CD4-positive, alpha-beta T cell treated with Interleukin-6 for 4 hours (primary cell): Measurements from ENCODE around the gene SS18L1.

Experiments
- DNase-seq: peaks from one replicate; pipeline ENCODE4 v3.0.0-alpha.2; 2020; ENCODE audit warnings: mixed read lengths

The SS18L1 gene

DNA sequence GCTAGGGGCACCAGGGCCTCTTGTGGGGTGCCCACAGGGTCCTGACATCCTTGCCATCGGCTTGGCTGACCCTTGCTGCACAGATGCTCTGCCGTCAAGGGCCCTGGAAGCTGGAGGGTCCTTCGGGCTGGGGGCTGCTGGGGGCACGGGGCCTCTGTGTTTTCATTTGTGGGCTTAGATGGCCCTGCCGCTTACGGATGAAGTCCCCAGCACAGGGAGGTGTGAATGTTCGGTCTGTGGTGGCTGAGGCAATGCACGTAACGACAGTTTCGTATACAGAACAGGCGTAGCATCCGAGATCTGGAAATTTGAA lies 14.5 kb downstream of the SS18L1 start:
- no peak for DNase-seq

DNA sequence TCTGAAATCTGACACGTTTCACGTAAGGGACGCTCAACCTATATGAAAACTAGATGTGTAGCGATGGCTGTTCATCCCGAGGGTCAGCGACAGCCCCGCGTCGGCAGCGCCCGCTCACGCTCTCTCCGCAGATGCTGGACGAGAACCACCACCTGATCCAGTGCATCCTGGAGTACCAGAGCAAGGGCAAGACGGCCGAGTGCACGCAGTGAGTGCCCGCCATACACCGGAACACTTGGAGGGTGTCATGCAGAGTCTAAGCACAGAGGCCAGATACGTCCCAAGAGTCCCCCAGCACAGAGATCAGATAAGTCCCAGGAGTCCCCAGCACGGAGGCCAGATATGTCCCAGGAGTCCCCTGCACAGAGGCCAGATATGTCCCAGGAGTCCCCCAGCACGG lies 15.0 kb downstream of the SS18L1 start:
- DNase-seq, result no peak

DNA sequence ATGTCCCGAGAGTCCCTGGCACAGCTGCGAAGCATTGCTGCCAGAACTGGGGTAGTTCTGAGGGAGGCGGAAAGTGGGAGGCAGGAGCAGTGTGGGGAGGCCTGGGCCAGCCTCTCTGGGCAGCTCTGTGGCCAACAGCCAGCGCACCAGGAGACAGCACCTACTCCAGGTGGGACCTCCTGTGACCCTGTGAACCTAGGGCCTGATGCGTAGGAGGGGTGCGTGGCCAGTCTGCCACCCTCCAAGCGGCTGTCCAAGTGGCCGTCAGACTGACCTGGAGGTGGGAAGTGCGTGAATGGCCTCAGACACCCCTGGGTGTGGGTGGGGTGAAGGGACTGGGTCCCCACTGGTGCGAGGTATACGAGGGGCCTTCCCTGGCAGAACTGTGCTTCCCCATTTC lies 15.5 kb downstream of the SS18L1 start:
- DNase-seq, result no peak

DNA sequence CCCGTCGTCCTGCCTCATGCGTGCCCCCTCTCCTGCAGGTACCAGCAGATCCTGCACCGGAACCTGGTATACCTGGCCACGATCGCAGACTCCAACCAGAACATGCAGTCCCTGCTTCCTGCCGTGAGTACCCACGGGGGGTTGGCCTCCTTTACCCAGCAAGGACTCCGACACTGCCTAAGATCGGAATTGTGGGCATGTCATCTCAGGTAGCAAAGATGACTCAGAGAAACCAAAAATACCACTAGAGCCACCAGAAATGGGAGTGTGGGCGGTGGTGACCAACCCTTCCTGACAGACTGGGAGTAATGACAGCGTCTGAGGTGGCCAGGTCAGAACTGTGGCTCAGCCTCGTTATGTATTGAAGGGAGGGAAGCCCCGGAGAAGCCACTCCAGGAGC lies 16.3 kb downstream of the SS18L1 start:
- DNase-seq, result peak; percentile 39

DNA sequence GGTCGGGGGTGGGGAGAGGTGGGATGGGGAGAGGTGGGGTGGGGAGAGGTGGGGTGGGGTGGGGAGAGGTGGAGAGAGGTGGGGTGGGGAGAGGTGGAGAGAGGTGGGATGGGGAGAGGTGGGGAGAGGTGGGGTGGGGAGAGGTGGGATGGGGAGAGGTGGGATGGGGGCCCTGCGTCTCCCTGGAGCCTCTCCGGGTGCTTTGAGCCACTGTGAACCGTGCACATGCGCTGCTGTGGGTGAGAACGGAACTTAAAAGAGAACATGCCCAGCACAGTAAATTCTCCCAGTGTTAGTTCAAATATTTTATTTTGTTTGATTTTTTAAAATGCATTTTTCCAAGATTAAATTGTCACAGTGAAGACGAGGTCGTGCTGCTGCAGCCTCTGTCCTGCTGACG lies 16.7 kb downstream of the SS18L1 start:
- DNase-seq, result no peak

DNA sequence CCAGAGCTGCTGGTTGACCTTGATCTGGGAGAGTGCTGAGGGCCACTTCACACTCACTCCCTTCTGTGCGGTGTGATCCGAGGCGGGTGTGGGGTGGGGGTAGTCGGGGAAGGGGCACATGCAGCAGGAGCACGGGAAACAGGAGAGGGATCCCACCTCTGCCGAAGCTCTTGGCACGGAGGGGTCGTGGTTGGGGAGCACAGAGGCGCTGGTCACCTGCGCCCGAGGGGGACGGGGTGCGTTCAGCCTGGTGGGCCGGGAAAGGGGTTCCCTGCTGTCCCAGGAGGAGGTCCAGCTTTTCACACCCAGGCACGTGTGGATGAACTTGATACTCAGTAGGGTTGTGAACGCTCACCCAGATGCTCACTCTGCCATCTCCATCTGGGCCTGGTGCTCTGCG lies 17.3 kb downstream of the SS18L1 start:
- no peak for DNase-seq

DNA sequence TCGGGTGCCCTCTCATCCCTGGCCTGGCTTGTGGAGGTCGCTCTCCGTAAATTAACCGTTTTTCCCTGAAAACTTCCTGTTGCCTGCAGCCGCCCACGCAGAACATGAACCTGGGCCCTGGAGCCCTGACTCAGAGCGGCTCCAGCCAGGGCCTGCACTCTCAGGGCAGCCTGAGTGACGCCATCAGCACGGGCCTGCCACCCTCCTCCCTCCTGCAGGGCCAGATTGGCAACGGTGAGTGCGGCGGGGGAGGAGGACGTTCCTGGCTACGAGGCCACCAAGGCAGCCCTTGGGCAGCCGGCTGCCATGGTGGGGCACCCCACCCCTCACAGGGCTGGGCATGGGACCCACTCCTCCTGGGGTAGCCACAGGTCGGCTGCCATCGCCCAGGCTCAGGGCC lies 17.8 kb downstream of the SS18L1 start:
- DNase-seq, result no peak

DNA sequence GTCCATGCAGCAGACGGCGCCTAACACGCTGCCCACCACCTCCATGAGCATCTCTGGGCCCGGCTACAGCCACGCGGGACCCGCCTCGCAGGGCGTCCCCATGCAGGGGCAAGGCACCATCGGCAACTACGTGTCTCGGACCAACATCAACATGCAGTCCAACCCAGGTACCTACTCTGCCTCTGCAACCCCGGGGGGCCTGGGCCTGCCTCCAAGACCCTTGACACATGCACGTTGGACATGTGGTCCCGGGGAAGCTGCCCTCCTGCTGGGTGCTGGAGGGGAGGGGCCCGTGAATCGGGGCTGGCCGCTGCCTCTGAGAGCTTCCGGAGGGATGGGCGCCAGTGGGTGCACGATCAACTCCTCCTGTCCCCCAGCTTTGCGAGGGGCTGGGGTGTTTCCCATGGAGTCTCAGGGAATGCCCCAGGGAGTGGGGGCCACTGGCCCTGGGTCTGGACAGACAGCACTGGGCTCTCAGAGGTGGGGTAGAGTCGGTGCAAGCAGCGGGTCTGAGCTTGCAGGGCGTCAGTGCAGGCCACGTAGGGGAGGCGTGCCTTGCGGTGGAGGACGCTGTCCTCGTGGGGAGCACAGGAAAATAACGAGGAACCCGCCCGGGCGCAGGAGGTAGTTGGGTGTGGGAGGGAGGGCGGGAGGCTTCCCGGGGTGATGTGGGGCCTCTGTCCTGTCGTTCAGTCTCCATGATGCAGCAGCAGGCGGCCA lies 19.4 kb downstream of the SS18L1 start:
- no peak for DNase-seq

DNA sequence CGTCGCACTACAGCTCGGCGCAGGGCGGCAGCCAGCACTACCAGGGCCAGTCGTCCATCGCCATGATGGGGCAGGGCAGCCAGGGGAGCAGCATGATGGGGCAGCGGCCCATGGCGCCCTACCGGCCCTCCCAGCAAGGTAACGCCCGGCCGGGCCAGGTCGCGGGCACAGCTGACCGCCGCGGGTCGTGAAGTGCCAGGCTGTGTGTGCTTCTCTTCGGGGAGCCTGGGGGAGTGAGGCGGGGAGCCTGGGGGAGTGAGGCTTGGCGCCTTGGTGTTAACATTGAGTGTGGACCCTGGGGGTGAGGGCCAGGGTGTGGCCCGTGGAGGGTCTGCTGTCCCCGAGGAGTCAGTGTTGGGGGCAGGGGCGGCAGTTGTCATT lies 19.9 kb downstream of the SS18L1 start:
- no peak for DNase-seq

DNA sequence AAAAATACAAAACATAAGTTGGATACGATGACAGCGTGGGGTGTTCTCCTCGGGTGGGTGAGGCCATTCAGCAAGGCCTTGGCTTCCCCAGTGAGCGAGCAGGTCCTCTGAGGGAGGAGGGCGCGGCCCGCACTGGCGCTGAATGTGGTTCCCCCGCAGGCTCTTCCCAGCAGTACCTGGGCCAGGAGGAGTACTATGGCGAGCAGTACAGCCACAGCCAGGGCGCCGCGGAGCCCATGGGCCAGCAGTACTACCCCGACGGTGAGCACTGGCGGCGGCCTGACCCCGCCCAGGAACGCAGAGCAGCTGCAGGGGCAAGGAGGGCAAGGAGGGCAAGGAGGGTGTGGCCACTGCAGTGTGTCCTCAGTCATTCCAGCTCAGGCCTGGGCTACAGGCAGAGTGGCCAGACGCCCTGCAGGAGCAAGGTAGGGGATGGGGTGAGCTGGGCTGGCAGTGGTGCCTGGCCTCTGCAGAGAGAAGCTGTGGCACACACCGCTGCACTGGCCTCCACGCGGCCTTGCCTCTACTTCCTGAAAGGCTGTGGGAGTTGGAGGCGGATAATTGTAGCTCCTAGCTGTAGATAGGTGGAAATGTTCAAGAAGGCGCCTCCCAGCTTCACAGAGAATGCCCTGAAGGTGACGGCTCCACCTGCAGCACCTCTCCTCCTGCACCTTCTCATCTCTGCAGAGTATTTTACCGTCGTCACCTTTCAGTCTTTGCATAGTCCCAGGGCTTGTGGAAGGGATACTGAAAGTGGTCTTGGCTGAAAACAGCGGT lies 20.6 kb downstream of the SS18L1 start:
- no peak for DNase-seq

DNA sequence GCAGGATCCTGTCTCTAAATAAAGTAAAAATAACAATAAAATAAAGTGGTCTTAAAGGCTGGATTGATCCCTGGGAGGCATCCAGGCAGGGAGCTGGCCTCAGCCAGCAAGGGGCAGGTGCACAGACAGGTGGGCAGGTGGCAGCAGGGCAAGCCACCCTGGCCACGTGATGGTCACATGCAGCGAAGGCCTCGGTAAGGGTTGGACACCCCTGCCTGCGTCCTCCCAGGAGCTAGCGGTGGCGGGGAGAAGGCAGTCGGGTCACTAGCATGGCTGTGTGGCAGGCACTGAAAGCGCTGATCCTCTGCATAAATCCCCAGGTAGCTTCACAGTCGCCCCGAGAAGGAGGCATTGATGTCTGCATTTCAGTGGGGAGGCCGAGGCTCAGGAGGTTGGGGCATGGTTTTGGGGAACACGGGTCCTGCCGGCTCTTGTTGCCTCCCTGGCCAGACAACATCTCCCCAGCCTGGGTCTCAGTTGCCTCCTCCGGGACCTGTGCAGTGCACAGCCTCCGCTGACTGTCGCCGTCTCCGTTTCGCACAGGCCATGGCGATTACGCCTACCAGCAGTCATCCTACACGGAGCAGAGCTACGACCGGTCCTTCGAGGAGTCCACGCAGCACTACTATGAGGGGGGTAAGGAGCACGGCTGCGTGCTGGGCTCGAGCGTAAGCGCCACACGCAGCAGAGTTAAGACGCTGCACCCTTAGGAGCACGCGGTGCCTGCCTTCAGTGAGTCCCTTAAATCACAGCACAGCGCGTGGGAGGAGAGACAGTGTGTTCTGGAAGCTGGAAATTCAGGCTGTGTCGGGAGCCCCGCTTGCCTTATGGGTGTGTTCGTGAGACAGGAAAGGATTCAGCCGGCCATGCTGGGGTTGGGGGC lies 21.6 kb downstream of the SS18L1 start:
- DNase-seq, result no peak

DNA sequence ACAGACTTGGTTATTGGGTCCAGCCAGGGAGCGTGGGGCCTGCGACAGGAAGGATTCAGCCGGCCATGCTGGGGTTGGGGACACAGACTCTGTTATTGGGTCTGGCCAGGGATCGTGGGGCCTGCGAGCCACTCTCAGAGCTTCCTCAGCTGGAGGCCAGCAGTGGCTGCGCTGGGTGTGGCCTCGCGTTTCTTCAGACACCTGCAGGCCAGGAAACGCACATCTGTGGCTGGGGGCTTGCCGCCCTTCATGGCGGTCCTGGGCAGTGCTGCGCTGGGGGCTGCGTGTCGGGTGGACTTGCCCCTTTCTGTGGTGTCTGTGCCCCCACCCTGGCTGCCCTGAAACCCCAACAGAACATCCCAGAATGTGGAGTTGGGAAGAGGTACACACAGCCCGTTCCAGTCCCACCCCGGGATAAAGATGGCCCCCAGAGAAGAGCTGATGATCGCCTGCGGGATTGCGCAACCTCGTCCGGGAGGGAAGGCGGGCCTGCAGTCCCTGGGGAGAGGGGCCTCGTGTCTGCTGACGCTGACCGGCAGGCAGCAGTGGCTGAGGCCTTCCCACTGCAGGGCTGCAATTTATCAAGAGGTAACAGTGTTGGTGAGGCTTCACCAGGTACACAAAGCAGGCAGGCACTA lies 22.3 kb downstream of the SS18L1 start:
- DNase-seq, result no peak

DNA sequence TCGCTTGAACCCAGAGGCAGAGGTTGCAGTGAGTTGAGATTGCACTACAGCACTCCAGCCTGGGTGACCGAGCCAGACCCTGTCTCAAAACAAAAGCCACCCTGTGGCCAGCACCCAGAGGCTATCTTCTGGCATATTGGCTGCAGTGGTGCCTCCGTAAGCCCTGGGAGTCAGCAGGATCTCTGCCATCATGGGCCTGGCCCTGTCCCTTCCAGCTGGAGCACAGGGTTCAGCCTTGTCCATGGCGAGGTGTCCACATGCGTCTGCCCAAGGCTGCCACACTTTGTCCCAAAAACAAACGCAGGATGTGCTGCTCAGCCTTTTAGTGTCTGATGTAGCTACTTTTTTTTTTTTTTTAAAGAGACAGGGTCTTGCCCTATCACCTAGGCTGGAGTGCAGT lies 23.9 kb downstream of the SS18L1 start:
- DNase-seq, result no peak

DNA sequence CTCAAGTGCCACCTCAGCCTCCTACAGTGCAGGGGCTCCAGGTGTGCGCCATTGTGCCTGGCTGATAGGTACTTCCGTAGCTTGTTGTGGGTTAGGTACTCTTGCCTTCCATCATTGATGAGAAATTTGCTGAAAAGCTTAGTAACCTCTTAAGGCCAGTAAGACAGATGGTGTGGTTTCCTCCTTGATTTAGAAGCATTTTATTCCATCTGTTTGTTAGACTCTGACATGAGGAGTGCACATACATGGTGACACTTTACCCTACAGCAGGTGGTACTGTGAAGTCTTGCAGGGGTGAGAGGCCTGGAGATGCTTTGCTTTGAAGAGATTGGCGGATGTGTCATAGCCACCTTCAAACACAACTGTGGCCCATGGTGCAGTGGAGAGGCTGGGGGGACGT lies 24.5 kb downstream of the SS18L1 start:
- no peak for DNase-seq

DNA sequence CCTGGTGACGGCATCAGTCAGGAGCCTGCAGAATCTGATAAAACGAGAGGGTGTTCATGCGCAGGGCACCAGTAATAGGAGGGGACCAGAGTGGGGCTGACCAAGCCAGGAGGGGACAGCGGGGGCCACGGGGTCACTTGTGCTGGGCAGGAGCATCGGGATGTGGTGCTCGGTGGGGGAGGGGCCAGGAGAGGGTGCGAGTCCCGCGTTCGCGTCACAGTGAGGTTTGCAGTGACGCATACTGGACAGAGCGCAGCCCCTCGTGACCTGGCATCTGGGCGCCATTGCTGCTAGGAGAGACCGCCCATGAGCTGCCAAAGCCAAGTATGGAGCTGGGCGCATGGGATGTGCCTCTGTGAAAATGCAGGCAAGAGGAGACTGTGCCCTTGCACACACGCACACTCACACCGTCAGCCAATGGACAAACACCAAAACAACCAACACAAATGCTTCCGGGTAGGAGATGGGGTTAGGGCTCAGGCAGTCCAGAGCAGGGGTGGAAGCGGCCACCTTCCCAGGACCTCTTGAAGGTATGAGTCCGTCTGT lies 25.4 kb downstream of the SS18L1 start:
- DNase-seq, result no peak

DNA sequence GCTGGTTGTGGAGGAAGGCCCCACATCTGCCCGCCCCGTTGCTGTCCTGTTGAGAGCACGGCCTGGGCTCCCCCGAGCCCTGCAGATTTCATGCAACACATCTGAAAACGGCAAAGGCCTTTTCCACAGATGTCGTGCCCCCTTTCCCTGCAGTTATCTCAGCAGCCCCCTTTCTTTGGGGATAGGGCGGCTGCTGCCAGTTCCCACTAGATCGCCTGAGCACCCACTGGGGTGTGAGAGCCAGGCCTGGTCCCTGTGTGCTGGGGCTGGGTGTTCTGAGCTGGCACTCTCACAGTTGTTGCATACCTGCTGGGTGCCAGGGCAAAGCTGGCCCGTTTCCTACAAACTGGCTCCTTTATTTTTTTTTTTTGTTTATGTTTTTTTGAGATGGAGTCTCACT lies 27.0 kb downstream of the SS18L1 start:
- DNase-seq, result no peak

DNA sequence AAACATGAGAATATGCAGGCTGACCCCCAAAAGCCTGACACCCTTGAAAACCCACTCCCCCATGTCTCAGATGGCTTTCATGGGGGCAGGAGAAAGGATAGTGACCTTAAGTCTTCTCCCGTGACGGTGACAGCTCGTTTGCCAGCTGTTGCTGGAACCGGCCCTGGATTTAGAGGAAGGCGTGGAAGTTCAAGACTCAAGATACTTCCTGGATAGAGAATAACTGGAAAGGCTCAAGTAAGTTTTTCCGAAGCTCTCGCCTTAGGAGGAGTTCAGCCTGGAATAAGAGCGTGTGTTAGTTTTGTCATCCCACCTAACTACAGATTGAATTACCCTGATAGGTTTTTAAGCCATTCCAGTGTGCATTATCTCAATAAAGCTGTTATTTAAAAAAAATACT lies 27.7 kb downstream of the SS18L1 start:
- DNase-seq, result no peak

DNA sequence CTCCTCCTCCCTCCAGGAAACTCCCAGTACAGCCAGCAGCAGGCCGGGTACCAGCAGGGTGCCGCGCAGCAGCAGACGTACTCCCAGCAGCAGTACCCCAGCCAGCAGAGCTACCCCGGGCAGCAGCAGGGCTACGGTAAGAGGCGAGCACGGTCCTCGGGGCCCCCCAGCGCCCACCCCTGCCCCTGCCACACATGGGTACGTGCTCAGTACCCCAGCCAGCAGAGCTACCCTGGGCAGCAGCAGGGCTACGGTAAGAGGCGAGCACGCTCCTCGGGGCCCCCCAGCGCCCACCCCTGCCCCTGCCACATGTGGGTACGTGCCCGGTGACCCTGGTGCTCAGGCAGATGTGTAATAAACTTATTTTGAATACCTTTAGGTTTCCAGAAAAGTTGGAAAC lies 29.1 kb downstream of the SS18L1 start:
- no peak for DNase-seq

DNA sequence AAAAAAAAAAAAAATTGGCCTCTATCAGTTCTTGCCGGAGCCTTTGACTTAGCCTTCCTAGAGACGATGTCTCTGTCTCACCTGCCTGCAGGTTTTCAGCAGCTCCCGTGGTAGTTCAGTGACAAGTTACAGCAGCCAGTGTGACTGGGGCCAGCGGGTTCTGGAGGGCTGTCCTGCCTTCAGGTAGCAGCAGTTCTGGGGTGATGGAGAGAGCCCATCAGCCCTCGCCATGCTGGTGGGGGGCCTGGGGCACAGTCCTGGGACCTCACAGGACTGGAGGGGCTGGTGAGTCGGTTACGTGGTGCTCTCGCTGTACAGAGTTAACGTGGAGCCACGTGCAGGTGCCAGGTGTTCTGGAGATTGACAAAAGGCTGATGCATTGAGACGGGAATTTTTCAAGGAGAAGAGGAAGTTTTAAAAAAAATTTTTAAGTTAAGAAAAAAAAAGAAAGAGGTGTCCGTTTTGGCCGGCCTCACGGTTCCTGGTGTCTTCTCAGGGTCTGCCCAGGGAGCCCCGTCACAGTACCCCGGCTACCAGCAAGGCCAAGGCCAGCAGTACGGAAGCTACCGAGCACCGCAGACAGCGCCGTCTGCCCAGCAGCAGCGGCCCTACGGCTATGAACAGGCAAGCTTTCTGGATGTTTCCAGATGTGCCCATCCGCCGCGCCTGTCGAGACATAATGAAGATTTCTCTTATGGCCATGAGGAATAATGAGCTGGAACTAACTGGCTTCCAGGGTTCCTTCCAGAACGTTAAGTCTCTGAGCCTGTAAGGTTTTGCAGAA lies 30.6 kb downstream of the SS18L1 start:
- DNase-seq, result no peak

DNA sequence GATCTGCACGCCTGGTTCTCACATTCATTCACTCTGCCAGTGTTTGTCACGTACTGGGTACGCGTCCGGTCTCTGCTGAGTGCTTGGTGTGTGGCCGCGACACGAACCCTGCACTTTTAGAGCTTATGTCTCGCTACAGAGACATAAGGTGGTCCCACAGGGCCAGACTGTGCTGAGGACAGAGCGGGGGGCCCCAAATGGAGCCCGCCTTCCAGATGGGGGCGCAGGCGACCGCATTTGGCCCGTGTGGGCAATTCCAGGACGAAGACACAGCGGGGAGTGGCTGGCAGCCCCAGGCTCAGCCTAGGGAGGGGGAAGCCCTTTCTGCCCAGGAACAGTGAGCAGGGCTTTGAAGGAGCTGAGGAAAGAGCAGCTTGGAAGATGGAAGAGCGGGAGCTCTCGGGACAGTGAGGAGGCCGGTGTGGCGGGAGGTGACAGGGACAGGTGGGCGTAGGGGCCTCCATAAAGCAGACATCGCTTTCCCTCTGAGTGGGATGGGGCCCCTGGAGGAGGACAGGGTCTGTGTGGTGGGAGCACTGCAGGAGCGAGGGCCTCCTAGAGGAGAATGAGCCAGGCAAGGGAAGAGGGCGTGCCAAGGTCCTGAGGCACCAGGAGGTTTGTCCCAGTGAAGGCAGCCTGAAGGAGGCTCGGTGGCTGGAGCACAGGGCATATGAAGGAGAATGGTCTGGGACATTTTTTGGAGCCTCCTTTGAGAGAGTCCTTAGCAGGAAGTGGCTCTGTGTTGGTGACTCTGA lies 31.5 kb downstream of the SS18L1 start:
- no peak for DNase-seq

DNA sequence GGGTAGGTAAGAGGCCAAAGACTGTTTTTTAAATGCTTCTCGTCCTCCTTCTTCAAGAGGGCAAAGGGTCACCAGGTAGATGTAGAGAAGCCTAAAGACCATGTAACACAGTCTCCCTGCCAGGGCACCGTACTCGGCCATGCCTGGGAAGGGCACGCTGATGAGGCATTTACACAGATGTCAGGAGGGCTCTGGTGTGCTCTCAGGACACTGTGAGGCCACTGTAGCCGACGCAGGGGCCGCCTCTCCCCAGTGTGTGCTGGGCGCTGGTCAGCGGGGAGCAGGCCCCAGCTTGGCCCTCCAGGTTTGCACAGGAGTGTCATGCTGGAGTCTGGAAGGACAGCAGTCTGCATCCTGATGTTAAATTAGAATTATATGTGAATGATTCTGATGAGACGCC lies 32.1 kb downstream of the SS18L1 start:
- DNase-seq, result no peak

DNA sequence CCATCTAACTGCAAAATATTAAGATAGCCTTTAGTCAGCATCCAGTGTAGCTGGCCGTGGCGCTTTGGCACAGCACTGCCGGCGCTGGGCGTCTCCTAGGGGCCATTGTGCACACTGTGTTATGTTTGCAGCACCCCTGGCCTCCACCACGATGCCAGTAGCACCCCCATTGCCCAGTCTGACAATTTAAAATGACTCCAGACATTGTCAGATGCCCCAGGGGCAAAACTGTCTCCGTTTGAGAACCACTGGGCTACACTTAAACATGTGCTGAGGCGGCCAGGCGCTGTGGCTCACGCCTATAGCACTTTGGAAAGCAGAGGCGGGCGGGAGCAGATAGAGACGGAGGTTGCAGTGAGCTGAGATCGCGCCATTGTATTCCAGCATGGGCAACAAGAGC lies 33.3 kb downstream of the SS18L1 start:
- DNase-seq, result no peak
